ENCODE results near the gene THAP3.
A peak's percentile ranks its signal among the peaks of the same experiment; 100 is the strongest.

The THAP3 gene

DNA sequence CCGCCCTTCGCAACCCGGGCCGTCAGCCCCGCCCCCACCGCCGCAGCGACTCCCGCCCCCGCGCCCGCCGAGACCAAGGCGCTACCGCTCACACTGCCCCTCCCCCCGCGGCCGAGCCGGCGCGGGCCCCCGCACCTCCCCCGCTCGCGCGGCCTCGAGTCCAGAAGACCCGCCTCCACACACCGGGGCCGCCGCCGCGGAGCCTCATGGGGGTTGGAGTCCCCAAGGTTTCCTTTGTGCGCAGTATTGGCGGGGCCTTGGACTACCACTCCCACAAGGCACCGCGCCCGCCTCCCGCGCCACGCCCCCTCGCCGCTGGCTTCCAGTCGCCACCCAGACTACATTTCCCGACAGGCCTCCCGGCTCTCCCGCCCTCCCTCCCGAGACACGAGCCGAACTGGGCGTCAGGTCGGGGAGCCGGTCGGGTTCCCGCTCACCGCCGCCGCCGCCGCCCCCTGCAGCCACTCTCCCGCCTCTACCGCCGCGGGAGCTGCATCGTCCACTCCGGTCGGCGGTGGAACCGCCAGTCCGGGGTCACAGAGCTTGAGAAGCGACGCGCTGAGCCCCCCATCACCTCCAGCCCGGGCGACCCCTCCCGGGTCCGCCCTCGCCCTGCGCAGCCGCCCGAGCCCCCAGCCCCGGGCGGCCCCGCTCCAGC is 11.2 kb upstream of the THAP3 start, which contains the start of gene PHF13:
PHF13 (plus strand) TSS at position 371 of the 658 bp plus-strand sequence. CDS start 336 bp downstream, outside the sequence.
- DNase-seq: peak; percentile 99

DNA sequence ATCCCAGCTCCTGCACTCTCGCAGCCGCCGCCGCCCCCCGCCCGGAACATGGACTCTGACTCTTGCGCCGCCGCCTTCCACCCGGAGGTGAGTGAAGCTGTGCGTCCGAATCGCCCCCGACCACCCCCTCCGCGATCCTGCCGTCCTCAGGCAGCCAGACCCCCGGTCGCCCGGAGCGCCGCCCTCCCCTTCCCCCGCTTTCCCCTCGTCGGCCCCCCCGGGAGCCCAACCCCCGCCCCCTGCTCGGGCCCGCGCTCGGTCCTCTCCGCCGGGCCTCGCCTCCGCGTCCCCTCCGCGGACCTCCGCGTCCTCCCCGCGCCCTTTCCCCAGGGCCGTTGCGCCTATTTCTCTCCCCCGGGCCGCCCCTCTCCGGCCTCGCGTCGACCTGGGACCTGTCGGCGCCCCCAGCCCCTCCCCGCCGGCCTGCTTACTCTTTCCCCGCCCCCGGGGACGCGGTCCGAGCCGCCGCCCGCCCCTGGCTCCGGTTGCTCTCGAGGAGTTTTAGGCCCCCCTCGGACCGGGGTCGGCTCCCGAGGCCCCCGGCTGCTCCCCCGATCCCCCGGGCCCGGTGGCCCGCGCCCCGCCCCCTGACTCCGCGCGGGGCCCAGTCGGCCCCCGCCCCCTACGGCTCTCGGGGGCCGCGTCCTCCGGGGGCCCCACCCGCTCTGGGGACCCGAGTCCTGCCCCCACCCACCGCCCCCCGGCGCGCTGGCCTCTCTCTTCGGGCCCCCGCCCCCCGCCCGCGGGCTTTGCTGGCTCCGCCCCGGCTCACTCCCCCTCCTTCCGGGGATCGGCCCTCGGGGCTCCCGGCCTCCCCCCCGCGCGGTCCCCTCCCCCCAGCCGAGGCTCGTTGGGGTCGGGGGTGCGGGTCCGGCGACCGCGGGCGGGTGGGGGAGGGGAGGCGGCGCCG is 10.4 kb upstream of the THAP3 start:
- peak; percentile 51 for DNase-seq

DNA sequence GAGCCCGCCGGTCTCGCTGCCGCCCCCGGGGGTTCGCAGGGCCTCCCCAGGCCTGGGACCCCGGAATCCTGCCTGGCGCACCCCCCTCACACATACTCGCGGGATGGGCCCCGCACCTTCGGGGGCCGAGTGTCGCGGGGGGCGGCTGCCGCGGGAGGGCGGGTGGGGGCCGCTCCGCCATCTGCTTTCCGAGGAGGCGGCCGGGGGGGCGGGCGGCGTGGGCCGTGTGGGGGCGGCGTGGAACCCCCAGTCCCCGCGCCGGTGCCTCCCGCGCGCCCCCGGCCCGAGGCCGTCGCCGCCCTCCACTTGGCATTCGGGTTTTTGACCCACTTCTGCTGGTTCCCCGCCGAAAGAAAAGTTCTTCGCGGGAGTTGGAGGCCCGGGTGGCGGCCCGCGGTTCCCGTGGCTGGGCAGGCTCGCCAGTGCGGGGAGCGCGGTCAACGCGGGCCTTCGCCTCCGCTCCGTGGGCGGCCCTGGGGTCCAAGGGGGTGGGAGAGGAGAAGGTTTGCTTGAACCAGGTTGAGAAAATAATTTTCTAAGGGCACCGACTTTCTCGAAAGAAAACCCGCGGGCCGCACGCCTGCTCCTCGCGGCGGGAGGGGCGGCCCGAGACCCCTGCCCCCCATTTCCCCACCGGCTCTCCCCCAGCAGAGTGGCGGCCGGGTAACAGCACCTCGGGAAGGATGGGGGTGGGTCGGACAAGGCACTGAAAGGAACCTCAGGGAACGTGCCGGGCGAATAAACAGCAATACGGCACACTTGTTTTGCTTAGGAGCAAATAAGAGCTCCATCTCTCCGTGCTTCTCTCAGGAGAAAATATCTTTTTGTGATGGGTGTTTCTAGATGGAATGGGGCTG is 9.5 kb upstream of the THAP3 start:
- DNase-seq: no peak

DNA sequence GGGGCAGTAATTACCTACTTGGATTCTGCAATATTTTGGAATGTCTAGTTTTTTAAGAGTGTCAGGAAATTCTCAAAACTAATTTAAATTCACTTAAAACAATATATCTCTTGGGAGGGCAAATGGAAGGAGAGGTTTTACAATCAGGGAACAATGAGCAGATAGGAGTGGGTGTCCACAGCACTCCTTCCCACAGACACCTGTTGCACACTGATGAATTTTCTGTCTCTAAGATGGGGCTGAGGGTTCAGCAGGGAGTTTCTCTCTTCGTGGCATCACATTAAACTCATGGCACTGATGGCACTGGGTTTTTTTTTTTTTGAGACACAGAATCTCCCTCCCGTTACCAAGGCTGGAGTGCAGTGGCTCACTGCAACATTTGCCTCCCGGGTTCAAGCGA is 5.6 kb upstream of the THAP3 start:
- no peak for DNase-seq

DNA sequence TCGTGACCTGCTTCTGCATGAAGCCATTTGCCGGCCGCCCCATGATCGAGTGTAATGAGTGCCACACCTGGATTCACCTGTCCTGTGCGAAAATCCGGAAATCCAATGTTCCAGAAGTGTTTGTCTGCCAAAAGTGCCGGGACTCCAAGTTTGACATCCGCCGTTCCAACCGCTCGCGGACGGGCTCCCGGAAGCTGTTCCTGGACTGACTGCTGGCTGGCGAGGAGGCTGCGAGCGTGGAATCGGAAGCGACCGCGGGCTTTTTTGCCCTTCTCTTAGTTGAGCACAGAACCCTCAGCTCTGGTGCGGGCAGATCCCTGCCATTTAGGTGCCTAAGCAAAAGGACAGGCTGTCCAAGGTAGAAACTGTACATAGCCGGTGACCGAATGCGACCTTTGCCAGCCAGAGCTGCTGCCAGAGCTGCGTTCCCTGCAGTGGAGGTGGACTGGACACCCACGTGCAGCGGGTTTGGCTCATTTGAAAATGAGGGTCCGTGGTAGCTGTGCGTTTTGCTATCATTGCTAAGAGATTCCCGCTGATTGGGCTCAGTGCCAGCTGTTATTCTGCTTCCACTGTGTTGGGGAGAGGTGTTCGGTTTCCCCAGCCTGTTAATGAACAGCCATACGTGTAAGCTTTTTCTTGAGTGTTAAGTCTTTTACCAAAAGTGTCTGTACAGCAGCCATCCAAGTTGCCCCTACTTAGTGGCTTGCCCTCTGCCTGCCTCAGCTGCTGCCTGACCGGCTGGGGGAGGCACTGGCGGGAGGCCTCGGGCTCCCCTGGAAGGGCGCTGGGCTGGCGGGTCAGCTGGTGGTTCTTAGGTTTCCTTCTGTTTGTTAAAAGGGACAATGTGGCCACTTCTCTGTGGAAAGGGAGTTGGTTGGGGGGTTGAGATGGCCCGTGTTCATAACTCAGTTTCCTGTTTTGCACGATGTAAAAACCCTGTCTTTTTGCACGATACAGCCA is 3.0 kb upstream of the THAP3 start:
- no peak for DNase-seq

DNA sequence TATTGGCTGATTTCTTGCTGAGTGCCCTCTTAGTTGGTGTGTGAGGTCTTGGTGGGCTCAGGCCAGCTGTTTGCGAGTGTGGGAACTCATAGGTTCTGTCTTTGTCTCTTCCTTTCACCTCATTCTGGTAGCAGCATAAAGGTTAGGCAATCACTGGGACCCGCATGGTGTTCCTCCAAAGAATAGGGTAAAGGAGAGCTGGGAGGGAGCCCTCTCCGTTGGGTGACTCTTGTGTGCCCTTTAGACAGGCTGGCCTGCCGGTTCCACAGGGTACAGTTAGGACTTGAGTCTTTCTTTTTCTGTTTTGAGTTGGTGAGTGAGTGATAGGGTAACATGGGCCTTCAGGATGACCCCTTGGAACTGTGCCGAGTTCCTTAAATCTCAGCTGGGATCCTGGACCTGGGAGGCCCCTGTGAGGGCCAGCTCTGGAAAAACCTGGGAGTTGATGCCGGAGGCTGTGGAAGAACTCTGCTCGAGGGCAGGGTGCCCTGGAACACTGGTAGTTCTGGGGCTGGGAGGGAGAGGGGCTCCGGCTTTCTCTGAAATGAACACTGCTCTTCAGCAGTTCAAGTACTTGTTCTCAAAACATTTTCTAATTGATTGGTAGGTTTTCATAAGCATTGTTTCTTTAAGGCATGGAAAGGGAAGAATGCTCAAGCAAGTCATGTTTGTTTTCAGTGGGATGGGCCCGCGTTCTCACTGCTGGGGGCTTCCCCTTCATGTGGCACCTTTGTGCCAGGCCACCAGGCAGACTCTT is 2.1 kb upstream of the THAP3 start:
- DNase-seq: no peak

DNA sequence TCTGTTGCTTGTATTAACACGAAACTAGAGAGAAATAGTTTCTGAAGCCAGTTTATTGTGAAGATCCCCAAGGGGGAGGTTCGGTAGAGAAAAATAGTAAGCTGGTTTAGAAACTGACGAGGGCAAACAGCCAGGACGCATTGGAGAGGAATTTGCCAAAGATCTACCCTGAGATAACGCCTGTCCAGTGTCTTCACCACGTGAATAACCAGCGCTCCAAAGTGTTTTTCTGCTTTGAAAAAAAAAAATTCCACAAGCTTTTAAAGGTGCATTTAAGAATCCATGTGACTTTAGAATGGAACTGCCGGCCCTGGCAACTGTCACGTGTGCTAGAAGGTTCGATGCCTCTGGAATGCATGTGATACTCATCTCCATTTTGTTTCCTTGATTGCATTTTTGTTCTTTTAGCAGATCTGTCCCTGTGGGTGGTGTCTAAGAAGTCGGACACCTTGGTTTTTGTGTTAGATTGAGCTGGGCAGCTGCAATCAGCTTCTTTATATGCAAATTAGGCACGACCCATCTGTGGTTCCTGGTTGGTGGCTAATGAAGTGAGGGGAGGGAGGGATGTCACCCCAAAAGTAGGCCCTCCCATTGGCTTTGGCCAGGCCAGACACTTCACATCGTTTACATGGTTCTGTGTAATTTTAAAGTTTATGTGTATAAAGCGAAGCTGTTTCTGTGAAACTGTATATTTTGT is 1.3 kb upstream of the THAP3 start:
- DNase-seq: no peak

DNA sequence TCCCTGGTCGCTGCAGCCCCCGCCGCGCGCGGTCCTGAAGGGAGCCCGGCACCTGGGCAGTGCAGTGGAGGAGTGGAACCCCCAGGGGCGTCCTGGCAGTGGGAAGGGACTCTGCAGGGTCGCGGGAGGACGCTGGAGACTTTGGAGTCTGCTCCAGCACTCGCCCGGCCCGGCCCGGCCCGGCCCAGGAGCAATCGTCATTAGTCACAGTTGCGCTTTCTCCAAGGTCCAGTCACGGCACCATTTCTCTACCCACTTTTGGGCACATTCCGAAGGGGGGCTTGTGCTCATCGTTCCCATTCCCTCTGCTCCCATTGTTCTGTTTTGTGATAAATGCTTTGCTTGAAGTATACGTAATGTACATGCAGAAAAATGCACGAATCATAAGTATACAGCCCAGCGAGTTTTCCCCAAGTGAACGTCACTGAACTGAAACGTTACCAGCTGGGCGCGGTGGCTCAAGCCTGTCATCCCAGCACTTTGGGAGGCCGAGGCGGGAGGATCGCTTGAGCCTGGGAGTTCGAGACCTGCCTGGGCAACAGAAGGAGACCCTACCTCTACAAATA is 999 bp downstream of the THAP3 start:
- no peak for DNase-seq

DNA sequence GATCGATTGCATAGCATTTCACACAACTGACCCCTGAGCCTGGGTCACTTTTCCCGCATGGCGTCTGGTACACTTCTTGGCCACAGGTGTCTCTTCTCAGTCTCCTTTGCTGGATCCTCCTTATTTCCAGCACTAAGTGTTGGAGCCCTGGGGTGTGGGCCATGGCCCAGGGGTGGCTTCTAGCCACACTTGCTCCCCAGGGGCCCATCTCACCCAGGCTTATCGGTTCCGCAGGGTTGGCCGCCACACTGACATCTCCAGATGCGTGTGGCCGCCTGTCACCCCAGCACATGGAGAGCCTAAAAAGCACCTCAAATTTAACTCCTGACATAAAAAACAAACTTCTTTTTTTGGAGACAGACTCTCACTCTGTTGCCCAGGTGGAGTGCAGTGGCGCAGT is 2.4 kb downstream of the THAP3 start:
- DNase-seq: no peak

DNA sequence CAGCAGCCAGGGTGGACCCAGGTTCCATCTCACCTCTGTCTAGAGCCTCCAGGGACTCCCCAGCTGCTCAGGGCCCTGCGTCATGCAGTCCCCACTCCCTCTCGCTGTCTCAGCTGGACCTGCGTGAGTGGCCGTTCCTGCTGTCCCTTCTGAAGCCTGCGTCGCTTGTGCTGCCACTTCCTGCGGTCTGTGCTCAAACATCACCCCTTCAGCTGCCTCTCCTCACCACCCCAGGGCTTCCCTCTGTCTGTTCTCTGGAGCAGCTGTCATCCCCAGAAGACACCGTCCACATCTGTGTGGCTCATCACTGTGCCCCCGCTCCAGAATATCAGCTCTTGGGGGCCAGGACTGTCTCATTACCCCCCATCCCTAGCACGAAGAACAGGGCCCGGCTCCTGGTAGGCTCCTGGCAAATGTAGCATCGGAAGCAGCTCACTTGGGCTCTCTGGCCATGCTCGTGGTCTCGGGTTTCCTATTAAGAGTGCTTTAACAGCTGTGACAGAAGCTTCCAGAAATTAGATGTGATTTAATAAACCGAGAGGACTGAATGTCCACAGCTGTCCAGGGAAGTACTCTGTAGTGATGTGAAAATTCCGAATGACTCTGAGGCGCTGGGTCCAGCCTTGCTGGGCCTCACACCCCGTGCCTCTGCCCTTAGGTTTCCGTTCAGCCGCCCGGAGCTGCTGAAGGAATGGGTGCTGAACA is 3.3 kb downstream of the THAP3 start:
- DNase-seq: no peak

DNA sequence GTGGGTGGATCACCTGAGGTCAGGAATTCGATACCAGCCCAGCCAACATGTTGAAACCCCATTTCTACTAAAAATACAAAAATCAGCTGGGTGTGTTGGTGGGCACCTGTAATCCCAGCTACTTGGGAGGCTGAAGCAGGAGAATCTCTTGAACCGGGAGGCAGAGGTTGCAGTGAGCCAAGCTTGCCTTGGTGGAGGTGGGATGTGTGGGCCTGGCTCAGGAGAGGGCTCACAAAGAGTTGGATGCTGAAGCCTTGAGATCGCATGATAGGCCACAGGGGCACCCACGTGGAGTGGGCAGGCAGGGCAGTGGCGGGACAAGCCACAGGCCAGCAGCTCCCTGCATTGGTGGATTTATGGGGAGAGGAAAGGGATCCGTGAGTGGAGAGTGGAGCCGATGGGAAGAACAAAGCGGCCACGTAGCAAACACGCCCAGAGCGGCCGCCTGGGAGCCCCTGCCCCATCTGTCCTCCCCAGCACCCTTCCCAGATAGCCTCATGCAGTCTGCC is 4.4 kb downstream of the THAP3 start:
- no peak for DNase-seq

DNA sequence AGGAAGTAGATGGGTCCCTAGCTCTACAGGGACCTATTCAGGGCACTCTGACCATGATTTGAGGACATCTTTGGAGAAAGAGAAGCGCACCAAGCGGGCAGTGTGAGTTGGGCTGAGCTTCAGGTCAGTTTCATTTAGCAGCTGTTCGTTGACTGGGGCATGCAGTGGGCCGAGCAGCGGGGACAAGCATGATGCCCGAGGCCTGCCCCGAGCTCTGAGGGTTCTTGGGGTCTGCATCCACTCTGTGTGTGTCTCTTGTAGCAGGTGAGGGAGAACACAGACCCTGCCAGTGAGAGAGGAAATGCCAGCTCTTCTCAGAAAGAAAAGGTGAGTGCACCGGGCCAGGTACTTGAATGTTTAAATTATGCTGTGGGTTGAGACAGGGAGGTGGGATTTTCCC is 5.4 kb downstream of the THAP3 start:
- DNase-seq: no peak

DNA sequence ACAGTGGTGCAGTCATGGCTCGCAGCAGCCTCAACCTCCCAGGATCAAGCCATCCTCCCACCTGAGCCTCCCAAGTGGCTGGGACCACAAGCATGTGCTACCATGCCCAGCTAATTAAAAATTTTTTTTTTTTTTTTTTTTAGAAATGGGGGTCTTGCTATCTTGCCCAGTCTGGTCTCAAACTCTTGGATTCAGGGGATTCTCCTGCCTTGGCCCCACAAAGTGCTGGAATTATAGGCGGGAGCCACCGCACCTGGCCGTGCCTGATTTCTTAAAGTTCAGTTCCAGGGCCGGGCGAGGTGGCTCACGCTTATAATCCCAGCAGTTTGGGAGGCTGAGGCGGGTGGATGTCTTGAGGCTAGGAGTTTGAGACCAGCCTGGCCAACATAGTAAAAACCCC is 6.4 kb downstream of the THAP3 start:
- no peak for DNase-seq

DNA sequence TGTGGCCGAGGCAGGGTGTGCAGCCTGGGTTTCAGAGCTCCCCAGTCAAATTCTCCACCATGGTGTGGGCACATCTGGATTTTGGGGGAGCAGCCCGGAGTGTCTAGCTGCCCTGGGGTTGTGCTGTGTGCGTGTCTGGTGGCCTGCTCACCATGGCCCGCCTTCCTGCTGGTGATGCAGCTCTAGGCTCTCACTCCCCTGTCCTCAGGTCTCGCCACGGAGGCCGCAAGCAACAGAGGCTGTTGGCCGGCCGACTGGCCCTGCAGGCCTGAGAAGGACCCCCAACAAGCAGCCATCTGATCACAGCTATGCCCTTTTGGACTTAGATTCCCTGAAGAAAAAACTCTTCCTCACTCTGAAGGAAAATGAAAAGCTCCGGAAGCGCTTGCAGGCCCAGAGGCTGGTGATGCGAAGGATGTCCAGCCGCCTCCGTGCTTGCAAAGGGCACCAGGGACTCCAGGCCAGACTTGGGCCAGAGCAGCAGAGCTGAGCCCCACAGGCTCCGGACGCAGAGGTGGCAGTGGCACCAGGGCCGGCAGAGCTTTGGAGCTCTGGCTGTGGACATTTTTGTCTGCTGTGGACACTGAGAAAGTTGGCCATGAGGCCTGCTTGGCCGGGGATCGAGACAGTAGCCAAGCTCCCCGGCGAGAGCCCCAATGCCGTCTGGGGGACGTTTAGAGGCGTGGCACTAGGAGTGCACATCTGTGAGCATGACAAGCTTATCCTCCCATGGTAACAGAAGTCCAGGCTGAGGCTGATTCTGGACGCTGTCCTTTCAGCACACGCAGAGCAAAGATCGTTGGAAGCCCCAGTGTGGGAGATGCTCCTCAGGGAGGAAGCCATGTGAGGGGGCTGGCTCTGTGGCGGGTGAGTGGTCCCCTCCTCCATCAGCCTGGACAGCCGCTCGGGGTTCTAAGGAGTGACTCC is 8.2 kb downstream of the THAP3 start:
- DNase-seq: no peak

DNA sequence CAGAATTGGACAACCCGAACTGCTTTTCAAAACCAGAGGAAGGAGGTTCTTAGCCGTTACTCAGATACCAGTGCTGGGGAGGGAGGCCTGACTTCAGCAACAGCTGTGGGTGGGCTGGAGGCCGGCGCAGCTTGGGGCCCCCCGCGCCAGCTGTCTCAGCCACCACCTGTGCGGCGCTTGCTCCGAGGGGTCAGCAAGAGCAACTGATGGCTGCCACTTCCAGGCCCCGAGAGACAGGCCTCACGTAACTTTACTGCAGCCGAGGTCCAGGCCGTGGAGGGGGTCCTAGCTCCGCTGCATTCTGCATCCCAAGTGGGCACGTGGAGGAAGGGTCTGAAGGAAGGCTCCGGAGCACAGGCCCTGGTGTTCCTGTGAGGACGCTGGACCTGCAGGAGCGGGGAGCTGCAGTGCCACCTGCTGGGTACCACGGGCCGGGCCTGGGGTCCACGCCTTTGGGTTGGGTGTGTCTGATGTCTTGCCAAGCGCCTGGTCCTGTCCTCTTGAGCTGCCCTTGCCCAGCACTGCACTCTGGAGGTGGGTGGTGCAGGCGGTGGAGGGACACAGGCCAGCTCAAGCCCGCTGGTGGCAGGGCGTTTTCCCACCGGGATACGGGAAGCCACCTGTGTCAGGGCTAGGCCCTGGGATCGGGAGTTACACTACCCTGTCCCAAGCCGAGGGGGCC is 9.8 kb downstream of the THAP3 start:
- DNase-seq: peak; percentile 40

DNA sequence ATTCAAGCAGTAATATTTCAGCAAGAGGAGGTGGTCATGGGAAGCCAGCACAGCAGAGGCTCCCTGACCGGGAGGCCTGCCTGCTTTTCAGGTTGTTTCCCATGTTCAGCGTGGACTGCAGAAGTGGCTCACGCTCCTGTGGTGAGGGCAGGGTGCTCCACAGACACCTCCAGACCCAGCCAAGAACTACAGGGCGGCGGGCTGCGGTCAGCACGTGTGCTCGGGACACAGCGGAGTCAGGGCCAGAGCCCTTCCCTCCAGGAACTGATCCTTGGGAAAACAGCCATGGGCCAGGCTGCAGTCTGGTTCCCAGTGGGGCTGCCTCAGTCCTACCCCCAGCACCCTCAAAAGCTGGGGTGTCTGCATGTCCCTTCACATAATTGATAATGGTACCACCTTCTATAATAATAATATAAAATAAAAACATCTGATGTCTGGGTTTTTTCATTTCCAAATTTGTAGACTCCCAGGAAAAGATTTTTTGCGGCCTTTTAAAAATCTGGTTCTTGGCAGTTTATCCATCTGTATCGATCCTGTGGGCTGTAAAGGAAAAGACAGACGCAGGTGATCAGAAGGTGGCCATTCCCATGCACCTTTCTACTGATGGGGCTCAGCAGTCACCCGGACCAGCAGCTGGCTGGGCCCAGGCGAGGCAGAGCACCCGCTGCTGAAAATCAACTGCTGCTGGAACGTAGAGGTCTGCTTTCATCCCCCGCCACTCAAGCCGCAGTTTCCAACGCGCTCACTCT is 10.7 kb downstream of the THAP3 start:
- DNase-seq: no peak

Data from activated gamma-delta T cell treated with Interleukin-2 at 50 U/mL for 16 hours (primary cell).